ENCODE results near the gene ATP1A1. TPM values are rescaled to one million over a fixed set of nuclear protein-coding genes. Genes with fewer than 3 reads are reported as not detected.

Gene ATP1A1
- total and polyA plus RNA-seq, 7 donors = 66.1 to 440 (median 230) TPM

- DNase-seq = no peak
- no peaks in the 10 kb centered on the region for H3K27me3 ChIP-seq (ENCODE audit: insufficient read depth in 3 of 3, low read length in 2 of 3)
- intact Hi-C loops (cut with DNase I) = no loop called here
- H3K9me3 ChIP-seq = no peaks in the 10 kb centered on the region
- TF ChIP-seq CTCF (IDR thresholded peaks at IDR 0.05) = no peak
- H3K4me3 ChIP-seq = no peak overlapping the region
- WGBS, 3 donors = 79 to 85% (median 81%) methylated on average over 1 of the region's 1 CpG
- ATAC-seq = no peak
- H3K4me1 ChIP-seq = no peaks in the 10 kb centered on the region
- no peaks in the 10 kb centered on the region for H3K36me3 ChIP-seq (ENCODE audit: insufficient read depth in 1 of 2, low read depth in 1 of 2)
- H3K27ac ChIP-seq = no peak overlapping the region
Observed at GRCh38 chr1:116439701-116440100, 66.7 kb downstream of the ATP1A1 start.

GRCh38 chr1:116440731-116441130, 67.7 kb downstream of the ATP1A1 start:
- no peaks in the 10 kb centered on the region for H3K9me3 ChIP-seq
- DNase-seq (no peak), ATAC-seq (no peak)
- WGBS, 3 donors = 91 to 95% (median 91%) methylated on average over 4 of the region's 4 CpGs
- H3K27ac ChIP-seq = no peak overlapping the region
- H3K4me1 ChIP-seq = no peaks in the 10 kb centered on the region
- no peak overlapping the region for H3K4me3 ChIP-seq
- intact Hi-C loops (cut with DNase I) = no loop called here
- H3K27me3 ChIP-seq (ENCODE audit: insufficient read depth in 3 of 3, low read length in 2 of 3) = no peaks in the 10 kb centered on the region
- H3K36me3 ChIP-seq (ENCODE audit: insufficient read depth in 1 of 2, low read depth in 1 of 2) = no peaks in the 10 kb centered on the region
- no peak for TF ChIP-seq CTCF (IDR thresholded peaks at IDR 0.05)

GRCh38 chr1:116445534-116445933, 72.5 kb downstream of the ATP1A1 start:
- H3K27ac ChIP-seq = no peak overlapping the region
- H3K36me3 ChIP-seq (ENCODE audit: insufficient read depth in 1 of 2, low read depth in 1 of 2) = no peaks in the 10 kb centered on the region
- no peak for ATAC-seq
- H3K27me3 ChIP-seq (ENCODE audit: insufficient read depth in 3 of 3, low read length in 2 of 3) = no peaks in the 10 kb centered on the region
- intact Hi-C loops (cut with DNase I) = no loop called here
- H3K4me1 ChIP-seq = no peaks in the 10 kb centered on the region
- TF ChIP-seq CTCF (IDR thresholded peaks at IDR 0.05) = no peak
- no peak for DNase-seq
- H3K9me3 ChIP-seq = no peaks in the 10 kb centered on the region
- 83 to 94% (median 86%) methylated on average over 1 of the region's 1 CpG for WGBS, 3 donors
- no peak overlapping the region for H3K4me3 ChIP-seq

GRCh38 chr1:116446686-116447085, 73.6 kb downstream of the ATP1A1 start:
- 93 to 98% (median 93%) methylated on average over 3 of the region's 3 CpGs for WGBS, 3 donors
- Histone ChIP-seq H3K4me1 (no peaks in the 10 kb centered on the region), H3K27ac (no peak overlapping the region), H3K36me3 (ENCODE audit: insufficient read depth in 1 of 2, low read depth in 1 of 2) (no peaks in the 10 kb centered on the region), H3K4me3 (no peak overlapping the region), H3K9me3 (no peaks in the 10 kb centered on the region), H3K27me3 (ENCODE audit: insufficient read depth in 3 of 3, low read length in 2 of 3) (no peaks in the 10 kb centered on the region)
- intact Hi-C loops (cut with DNase I) = no loop called here
- DNase-seq (no peak), ATAC-seq (no peak)
- no peak for TF ChIP-seq CTCF (IDR thresholded peaks at IDR 0.05)

GRCh38 chr1:116448785-116449385, 75.8 kb downstream of the ATP1A1 start:
- no peaks in the 10 kb centered on the region for H3K4me1 ChIP-seq
- no peaks in the 10 kb centered on the region for H3K27me3 ChIP-seq (ENCODE audit: insufficient read depth in 3 of 3, low read length in 2 of 3)
- no peak overlapping the region for H3K4me3 ChIP-seq
- intact Hi-C loops (cut with DNase I) = no loop called here
- no peak for TF ChIP-seq CTCF (IDR thresholded peaks at IDR 0.05)
- DNase-seq (no peak), ATAC-seq (no peak)
- no peak overlapping the region for H3K27ac ChIP-seq
- H3K36me3 ChIP-seq (ENCODE audit: insufficient read depth in 1 of 2, low read depth in 1 of 2) = no peaks in the 10 kb centered on the region
- no peaks in the 10 kb centered on the region for H3K9me3 ChIP-seq
- WGBS, 3 donors = 47 to 65% (median 49%) methylated on average over 7 of the region's 7 CpGs

All from psoas muscle (tissue), 8 donors.